Memory B cell (primary cell): ENCODE measurements around the gene ZFAND2B.

Source experiments
- ATAC-seq: fragments of 150-1000 bp; cut with Tn5 transposase; 2 replicates; pipeline ENCODE4 v1.10.0; 2021; ENCODE audit warnings: low read depth, mild to moderate bottlenecking, moderate library complexity
- DNase-seq, 2 donors: peaks; one replicate each; pipeline ENCODE4 v3.0.0; 2022; ENCODE audit warnings: low spot score in 2 of 2
- H3K27ac Mint-ChIP-seq: one replicate; pipeline ENCODE4 v1.8.0; 2022; ENCODE audit warnings: mild to moderate bottlenecking, moderate library complexity, mixed read lengths
- H3K27me3 Mint-ChIP-seq: one replicate; pipeline ENCODE4 v1.8.0; 2022; ENCODE audit warnings: mixed read lengths
- H3K36me3 Mint-ChIP-seq: one replicate; pipeline ENCODE4 v1.8.0; 2022; ENCODE audit warnings: mild to moderate bottlenecking, mixed read lengths
- H3K4me1 Mint-ChIP-seq: one replicate; pipeline ENCODE4 v1.8.0; 2022; ENCODE audit warnings: mixed read lengths
- H3K4me3 Mint-ChIP-seq: one replicate; pipeline ENCODE4 v1.8.0; 2022; ENCODE audit warnings: mild to moderate bottlenecking, moderate library complexity, mixed read lengths
- H3K9me3 Mint-ChIP-seq: one replicate; pipeline ENCODE4 v1.8.0; 2022; ENCODE audit warnings: mixed read lengths

The ZFAND2B gene

DNA sequence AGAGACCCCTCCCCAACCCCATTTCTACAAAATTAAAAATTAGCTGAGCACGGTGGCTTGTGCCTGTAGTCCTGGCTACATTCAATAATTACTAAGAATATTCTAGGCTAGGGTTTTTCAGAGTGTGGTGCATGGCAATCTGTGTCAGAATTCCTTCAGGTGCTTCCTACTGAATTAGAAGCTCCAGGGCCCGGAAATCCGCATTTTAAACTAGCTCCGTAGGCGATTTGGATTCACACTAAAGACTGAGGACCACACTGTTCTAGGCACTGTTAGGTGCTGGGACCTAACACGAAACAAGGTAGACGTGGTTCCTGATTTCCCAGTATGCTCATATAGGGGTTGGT lies 628 bp upstream of the ZFAND2B start:
- Mint-ChIP-seq H3K4me3 (peak overlapping the region; percentile 82), H3K27ac (peak overlapping the region; percentile 86), H3K9me3 (no peaks in the 10 kb centered on the region), H3K36me3 (no peaks in the 10 kb centered on the region), H3K4me1 (peaks cover 13% of the 10 kb centered on the region), H3K27me3 (no peaks in the 10 kb centered on the region)
- ATAC-seq: no peak
- DNase-seq: no peak

GRCh38 chr2:219207134-219207883 lies 727 bp downstream of the ZFAND2B start:
- Mint-ChIP-seq H3K27me3 (no peaks in the 10 kb centered on the region), H3K4me3 (peak overlapping the region; percentile 82), H3K4me1 (peaks cover 19% of the 10 kb centered on the region), H3K9me3 (no peaks in the 10 kb centered on the region), H3K27ac (peak overlapping the region; percentile 86), H3K36me3 (no peaks in the 10 kb centered on the region)
- ATAC-seq (no peak), DNase-seq (no peak)

- no peak overlapping the region for H3K27ac Mint-ChIP-seq
- no peaks in the 10 kb centered on the region for H3K27me3 Mint-ChIP-seq
- no peaks in the 10 kb centered on the region for H3K9me3 Mint-ChIP-seq
- H3K4me1 Mint-ChIP-seq: peaks cover 19% of the 10 kb centered on the region
- no peak for ATAC-seq
- no peaks in the 10 kb centered on the region for H3K36me3 Mint-ChIP-seq
- peak overlapping the region; percentile 82 for H3K4me3 Mint-ChIP-seq
- DNase-seq: no peak
These were observed 1.5 kb downstream of the ZFAND2B start for GRCh38 chr2:219207884-219208740.

GRCh38 chr2:219209236-219210195 lies 2.9 kb downstream of the ZFAND2B start:
- ATAC-seq (no peak), DNase-seq (no peak)
- Mint-ChIP-seq H3K4me3 (no peak overlapping the region), H3K27me3 (no peaks in the 10 kb centered on the region), H3K36me3 (peaks cover 3% of the 10 kb centered on the region), H3K27ac (peak overlapping the region; percentile 28), H3K4me1 (peaks cover 19% of the 10 kb centered on the region), H3K9me3 (no peaks in the 10 kb centered on the region)

- Mint-ChIP-seq H3K27ac (no peak overlapping the region), H3K36me3 (peaks cover 3% of the 10 kb centered on the region), H3K27me3 (no peaks in the 10 kb centered on the region), H3K4me1 (peaks cover 19% of the 10 kb centered on the region), H3K4me3 (no peak overlapping the region), H3K9me3 (no peaks in the 10 kb centered on the region)
- DNase-seq (no peak), ATAC-seq (no peak)
These were observed 3.8 kb downstream of the ZFAND2B start for GRCh38 chr2:219210196-219210885.

GRCh38 chr2:219210886-219211362 lies 4.3 kb downstream of the ZFAND2B start:
- no peak for ATAC-seq
- Mint-ChIP-seq H3K27ac (peak overlapping the region; percentile 63), H3K4me3 (no peak overlapping the region), H3K4me1 (peaks cover 19% of the 10 kb centered on the region), H3K27me3 (no peaks in the 10 kb centered on the region), H3K9me3 (no peaks in the 10 kb centered on the region), H3K36me3 (peaks cover 3% of the 10 kb centered on the region)
- DNase-seq: no peak

DNA sequence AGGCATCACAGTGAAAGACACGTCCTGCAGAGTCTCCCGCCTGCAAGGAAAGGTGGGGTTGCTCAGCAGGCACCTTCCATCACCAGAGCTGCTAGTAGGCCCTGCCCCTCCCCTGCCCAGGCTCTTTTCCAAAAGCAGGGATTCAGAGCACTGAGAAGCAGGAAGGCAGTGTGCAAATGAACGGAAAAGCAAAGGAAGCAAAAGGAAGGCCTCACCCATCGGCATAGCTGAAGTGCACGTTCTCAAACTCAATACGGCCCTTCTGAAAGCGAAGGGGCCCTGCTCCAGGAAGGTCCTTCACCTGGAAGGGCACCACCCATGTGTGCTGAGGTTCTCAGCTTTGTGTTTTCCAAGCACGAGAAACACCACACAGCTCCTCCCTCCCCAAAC lies 6.4 kb downstream of the ZFAND2B start:
- Mint-ChIP-seq H3K27ac (no peak overlapping the region), H3K27me3 (no peaks in the 10 kb centered on the region), H3K4me3 (no peak overlapping the region), H3K9me3 (no peaks in the 10 kb centered on the region), H3K36me3 (peaks cover 3% of the 10 kb centered on the region), H3K4me1 (peaks cover 19% of the 10 kb centered on the region)
- no peak for DNase-seq
- no peak for ATAC-seq

GRCh38 chr2:219213486-219214071 lies 7.0 kb downstream of the ZFAND2B start:
- no peak for ATAC-seq
- no peaks in the 10 kb centered on the region for H3K9me3 Mint-ChIP-seq
- H3K36me3 Mint-ChIP-seq: peaks cover 3% of the 10 kb centered on the region
- DNase-seq: no peak
- H3K27ac Mint-ChIP-seq: no peak overlapping the region
- H3K27me3 Mint-ChIP-seq: no peaks in the 10 kb centered on the region
- H3K4me3 Mint-ChIP-seq: no peak overlapping the region
- H3K4me1 Mint-ChIP-seq: peaks cover 17% of the 10 kb centered on the region

DNA sequence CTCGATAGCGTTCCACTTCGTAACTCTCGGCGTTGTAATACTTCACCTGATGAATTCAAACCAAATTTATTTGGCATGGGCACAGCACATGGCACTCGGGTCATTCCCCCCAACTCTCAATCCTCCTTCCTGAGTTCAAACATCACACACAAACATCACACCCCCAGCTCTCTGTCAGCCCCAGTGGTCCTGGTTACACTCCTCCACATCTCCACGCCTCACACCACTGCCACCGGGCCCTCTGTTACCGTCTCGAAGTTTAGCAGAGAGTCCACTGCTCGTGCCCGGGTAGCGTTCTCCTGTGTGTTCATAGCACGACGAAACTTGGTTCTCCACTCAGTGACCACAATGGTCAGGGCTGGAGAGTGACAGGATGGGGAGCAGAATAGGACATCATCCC lies 7.6 kb downstream of the ZFAND2B start:
- H3K9me3 Mint-ChIP-seq: no peaks in the 10 kb centered on the region
- no peak overlapping the region for H3K4me3 Mint-ChIP-seq
- H3K36me3 Mint-ChIP-seq: peaks cover 3% of the 10 kb centered on the region
- H3K27me3 Mint-ChIP-seq: no peaks in the 10 kb centered on the region
- DNase-seq: no peak
- H3K4me1 Mint-ChIP-seq: peaks cover 17% of the 10 kb centered on the region
- no peak for ATAC-seq
- H3K27ac Mint-ChIP-seq: no peak overlapping the region

DNA sequence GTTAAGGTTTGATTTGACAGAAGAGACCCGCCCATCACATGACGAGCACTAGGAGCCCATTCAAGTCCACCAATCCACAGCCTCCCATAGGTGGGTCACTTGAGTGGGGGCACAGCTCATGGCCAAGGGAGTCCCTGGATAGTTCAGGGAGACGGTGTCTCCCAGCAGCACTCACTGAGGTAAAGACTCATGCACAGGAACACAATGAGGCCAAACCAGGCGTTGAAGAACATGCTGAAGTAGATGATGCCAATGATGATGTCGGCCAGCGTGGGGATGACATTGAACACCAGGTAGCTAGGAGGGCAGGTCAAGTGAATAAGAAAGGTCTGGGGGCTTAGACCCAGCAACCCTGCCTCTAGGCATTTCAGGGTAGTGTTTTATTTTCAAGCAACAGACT lies 8.2 kb downstream of the ZFAND2B start:
- Mint-ChIP-seq H3K9me3 (no peaks in the 10 kb centered on the region), H3K4me1 (peaks cover 19% of the 10 kb centered on the region), H3K27ac (no peak overlapping the region), H3K27me3 (no peaks in the 10 kb centered on the region), H3K4me3 (no peak overlapping the region), H3K36me3 (peaks cover 5% of the 10 kb centered on the region)
- ATAC-seq (no peak), DNase-seq (no peak)

DNA sequence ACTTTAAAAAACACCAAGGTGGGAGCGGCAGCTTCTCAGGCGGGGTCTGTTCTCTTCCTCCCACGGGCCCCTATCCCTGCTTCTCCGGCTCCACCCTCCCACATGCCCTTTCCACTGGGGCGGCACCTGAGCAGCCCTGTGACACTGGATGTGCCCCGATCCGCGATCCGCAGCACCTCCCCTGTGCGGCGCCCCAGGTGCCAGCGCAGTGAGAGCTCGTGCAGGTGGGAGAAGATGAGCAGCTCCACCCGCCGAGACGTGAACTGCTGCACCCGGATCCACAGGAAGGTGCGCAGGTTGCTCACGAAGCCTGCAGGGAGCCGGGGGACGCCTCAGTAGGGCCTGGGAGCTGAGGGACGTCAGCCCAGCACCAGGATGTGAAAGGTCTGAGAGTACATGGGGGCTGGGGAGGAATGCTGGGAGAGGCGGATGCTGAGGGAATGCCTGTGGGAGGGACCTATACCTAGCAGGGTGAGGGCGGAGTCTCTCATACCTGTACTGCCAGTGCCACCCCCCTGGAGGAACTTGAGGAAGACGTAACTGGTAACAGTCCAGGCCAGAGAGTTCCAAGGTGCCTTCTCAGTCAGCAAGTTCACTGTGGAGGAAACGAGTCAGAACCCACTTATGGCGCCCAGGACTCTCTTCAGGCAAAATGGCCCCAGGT lies 9.4 kb downstream of the ZFAND2B start:
- Mint-ChIP-seq H3K27me3 (no peaks in the 10 kb centered on the region), H3K9me3 (no peaks in the 10 kb centered on the region), H3K36me3 (peaks cover 7% of the 10 kb centered on the region), H3K4me3 (no peak overlapping the region), H3K27ac (no peak overlapping the region), H3K4me1 (peaks cover 19% of the 10 kb centered on the region)
- DNase-seq (no peak), ATAC-seq (no peak)

GRCh38 chr2:219216535-219216915 lies 9.9 kb downstream of the ZFAND2B start:
- DNase-seq (no peak), ATAC-seq (no peak)
- H3K4me1 Mint-ChIP-seq: peaks cover 15% of the 10 kb centered on the region
- no peak overlapping the region for H3K27ac Mint-ChIP-seq
- no peak overlapping the region for H3K4me3 Mint-ChIP-seq
- H3K9me3 Mint-ChIP-seq: no peaks in the 10 kb centered on the region
- peaks cover 11% of the 10 kb centered on the region for H3K36me3 Mint-ChIP-seq
- no peaks in the 10 kb centered on the region for H3K27me3 Mint-ChIP-seq
